Stimulated activated CD4-positive, alpha-beta T cell treated with anti-CD3 and anti-CD28 coated beads, Interleukin-15, amount 100 ng/mL, for 24 hours (primary cell): ENCODE measurements around the gene XYLT2.
"Not testable (repeated sequence)": the region's sequence is repeated elsewhere in the genome, so short reads cannot be mapped to it uniquely, and the experiment has no call there.

Experiments
- DNase-seq: peaks from one replicate; pipeline ENCODE4 v3.0.0-alpha.2; 2020

XYLT2 gene

GRCh38 chr17:50322271-50322670, 23.7 kb upstream of the XYLT2 start:
- DNase-seq, result no peak

- no peak for DNase-seq
These were observed 22.9 kb upstream of the XYLT2 start for GRCh38 chr17:50323060-50323459.

DNA sequence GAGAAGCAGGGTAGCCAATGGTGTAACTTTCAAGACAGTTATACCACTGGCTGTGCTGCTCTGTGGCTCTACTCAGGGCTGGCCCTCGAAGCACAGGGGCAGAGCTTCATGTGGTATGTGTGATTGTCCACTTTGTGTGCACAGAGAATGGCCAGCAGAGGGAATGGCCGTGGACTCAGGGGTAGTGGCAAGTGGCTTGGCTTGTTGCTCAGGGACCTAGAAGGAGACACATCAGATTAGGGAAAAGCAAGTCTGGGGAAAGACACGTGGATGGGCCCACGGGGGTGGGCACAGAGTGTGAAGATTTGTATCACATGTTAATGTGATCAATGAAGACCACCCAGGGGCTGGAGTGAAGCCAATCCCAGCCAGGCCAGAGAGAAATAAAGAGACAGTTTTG, 20.0 kb upstream of the XYLT2 start:
- DNase-seq, result no peak

DNA sequence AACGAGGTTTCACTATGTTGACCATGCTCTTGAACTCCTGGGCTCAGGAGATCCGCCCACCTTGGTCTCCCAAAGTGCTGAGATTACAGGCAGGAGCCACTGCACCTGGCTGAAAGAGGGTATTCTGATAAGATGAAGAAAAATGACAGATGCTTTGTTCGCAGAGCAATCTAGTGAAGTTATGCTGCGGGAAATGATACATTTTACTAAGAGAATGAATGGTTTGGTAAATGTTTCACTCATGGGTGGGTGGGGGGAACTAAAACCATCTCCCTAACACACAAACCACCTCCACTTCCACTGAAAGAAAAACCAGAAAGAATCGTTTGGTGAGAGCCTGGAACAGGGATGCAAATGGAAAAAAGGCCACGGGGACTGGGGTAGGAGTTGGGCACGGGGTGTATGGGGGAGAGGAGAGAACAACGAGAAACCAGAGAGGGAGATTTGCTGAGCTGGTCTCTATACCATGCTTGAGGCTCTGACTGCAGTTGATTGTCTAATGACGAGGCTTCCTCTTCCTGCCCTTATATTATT, 19.0 kb upstream of the XYLT2 start:
- DNase-seq, result no peak

GRCh38 chr17:50328363-50329325, 17.3 kb upstream of the XYLT2 start:
- no peak for DNase-seq

DNA sequence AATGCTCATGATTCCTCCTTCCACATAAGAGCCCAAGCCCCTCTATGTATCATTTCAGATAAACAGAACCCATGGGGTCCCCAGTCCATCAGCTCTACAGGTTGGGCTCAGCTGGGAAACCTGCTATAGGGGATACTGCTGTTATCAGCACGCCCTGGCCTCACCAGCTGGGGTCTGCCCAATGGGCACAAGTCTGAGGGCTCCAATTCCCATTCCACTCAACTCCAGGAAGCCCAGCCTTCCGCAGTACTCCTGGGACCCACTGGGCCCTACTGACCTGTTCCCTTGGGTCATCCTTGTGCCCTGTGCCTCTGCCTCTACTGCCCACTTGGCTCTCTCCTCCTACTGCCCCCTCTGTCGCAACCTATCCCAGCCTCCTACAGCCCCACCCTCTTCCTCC, 16.2 kb upstream of the XYLT2 start:
- DNase-seq, result no peak

- no peak for DNase-seq
These were observed 15.7 kb upstream of the XYLT2 start for GRCh38 chr17:50330151-50330775.

DNA sequence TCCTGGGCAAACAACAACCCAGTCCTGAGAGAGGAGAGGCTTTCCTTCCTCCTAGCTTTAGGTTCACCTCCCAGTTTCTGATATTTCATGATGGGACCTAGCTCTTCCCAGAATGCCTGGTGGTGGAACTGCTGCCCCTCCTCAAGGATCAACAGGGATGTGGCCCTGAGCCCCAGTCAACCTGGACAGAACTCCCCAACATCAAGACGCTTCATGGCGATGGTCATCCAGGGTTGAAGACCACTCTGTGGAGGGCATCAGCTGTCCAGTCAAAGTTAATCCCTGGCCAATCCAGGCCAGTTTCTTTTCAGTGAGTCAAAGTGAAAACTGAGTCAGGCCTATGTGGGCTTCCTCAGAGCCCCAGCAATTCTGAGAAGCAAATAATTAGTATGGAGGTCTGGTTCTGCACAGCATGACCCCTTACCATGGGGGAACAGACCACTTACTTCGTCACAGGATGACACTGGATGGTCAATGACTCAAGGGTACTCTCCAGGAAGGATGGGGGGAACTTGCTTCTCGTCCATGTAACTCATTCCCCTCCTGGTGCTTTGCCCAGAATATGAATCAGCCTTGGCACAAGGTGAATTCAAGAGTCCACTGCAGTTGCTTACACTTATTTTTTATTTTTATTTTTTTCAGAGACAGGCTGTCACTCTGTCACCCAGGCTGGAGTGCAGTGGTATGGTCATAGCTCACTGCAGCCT, 14.7 kb upstream of the XYLT2 start:
- no peak for DNase-seq

- no peak for DNase-seq
These were observed 13.7 kb upstream of the XYLT2 start for GRCh38 chr17:50332196-50332595.

GRCh38 chr17:50333291-50334057, 12.5 kb upstream of the XYLT2 start:
- not testable (repeated sequence) for DNase-seq

- DNase-seq, result no peak
These were observed 8.0 kb upstream of the XYLT2 start for GRCh38 chr17:50337956-50338355.

DNA sequence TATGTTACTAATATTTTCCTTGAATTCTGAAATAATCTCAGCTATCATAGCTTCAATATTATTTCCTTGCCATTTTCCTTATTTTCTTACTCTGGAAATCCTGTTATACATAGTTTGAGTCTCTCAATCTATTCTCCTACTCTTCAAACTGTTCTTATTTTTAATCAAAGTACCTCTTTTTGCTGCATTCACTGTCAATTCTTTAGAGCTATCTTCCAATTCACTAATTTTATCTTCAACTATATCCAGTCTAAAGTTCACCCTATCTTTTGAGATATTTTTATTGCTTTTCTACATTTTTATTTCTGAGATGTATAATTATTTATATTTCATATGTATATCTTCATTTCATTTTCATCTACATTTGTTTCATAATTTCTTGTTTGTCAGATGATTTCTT, 7.3 kb upstream of the XYLT2 start:
- no peak for DNase-seq

DNA sequence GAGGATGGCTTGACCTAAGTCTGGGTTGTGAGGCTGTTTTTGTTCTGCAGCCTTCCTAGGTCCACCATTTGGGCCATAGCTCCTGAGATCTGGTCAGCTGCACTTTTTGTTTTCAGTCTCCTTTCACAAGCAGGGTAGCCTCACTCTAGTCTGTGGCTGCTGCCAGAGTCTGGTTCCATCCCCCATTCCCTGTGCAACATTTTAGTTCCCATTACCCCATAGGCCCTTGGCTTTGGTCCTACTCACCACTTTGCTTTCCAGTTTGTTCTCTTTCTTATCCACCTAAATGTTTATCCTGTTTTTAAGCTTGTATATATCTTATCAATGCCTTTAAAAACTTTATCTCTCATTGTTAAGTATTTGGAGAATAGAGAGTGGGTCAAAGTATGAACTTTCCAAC, 6.5 kb upstream of the XYLT2 start:
- DNase-seq, result no peak

- DNase-seq, result no peak
These were observed 1.1 kb upstream of the XYLT2 start for GRCh38 chr17:50344731-50345365.

DNA sequence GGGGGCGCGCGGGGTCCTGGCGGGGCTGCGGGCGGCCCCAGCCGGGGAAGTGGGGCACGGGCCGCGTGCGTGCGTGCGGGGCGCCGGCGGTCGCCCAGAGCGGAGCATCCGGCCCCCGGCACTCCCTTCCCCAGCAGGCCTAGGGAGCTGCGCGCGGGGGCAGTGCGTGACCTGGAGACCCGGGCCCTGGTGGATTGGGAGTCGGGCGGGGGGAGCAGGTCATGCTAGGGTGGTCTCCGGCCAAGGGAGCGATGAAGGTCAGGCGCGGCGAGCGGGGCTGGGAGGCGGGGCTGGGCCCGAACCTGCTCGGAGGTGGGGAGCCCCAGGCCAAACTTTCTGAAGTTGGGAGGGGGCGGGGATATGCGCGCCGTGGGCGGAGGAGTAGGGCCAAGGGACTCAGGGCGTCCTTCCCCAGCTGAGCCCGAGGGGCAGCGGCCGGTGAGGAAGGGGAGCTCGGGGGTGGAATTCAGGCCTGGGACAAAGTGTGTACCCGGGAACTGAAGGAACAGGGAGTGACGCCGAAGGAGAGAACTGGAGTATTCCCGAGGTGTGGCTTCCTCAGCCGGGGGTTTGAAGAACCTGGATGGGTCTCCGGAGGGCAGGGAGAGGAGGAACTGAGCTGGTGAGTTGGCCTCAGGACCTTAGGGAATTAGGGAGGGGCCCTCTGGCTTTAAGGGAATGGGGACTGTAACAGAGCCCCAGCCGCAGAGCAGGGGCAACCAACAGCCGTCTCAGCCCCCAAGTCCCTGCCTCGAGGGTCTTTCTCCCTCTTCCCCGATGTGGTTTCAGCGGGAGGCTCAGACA, 589 bp downstream of the XYLT2 start:
- peak; percentile 74 for DNase-seq

GRCh38 chr17:50347117-50347893, 1.4 kb downstream of the XYLT2 start:
- no peak for DNase-seq

DNA sequence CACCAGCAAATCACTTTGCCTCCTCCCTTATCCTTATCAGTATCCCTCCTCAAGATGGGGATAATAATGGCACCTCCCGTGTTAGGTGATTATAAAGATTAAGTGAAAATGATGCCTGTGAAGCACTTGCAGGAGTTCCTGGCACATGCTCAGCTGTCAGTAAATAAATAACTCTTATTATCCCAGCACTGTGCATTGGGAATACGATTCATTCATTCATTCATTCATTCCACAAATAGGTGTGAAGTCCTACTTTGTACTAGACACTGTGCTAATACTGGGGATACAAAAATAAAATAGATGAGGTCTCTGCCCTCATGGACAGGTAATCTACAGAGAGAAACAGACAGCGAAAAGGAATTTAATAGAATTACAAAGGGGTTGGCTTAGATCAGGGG, 2.0 kb downstream of the XYLT2 start:
- no peak for DNase-seq

- DNase-seq, result no peak
These were observed 2.8 kb downstream of the XYLT2 start for GRCh38 chr17:50348522-50349242.

DNA sequence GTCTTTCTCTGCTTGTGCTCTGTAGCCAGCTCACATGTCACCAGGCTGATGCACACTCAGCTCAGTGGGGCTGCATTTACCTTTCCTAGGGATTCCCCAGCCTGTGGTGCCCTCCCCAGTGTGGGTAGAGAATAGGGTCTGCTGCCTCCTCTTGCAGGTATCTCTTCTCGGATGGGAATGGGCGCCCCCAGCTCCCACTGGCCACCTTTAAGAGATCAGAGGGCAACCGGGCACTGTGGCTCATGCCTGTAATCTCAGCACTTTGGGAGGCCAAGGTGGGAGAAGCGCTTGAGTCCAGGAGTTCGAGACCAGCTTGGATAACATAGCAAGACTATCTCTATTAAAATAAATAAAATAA, 3.3 kb downstream of the XYLT2 start:
- DNase-seq, result no peak

DNA sequence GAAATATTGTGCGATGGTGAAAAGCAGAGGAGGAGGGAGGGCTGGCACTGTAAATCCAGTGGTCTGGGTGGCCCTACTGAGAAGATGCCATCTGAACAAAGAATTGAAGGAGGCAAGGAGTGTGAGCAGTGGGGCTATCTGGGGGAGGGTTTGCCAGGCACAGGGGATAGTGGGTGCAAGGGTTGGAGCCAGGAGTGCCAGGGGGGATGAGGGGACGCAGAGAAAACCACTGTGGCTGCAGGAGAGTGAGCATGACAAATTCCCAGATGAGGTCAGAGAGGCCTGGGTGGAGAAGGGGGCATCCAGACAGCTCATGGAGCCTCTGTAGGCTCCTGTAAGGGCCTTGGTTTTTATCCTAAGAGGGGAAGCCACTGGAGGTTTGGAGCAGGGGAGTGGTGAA, 4.8 kb downstream of the XYLT2 start:
- no peak for DNase-seq
